A673 (cell line): ENCODE results near the gene THAP4. TPM values are rescaled to one million over a fixed set of nuclear protein-coding genes. Genes with fewer than 3 reads are reported as not detected.

Experiments
- BruUV-seq: library from RNA; stranded (reverse); fragments of 400-500 nt; replicated peaks from 2 replicates; lab custom pipeline; 2021; lab: Mats Ljungman, UMichigan
- CTCF ChIA-PET: fragments of 300-600 bp; sonication (Branson Sonifier 250); formaldehyde crosslinking; loops from one replicate; lab custom pipeline; 2022; ENCODE audit warnings: antibody characterized with exemption; lab: Charles Lee
- POLR2A ChIA-PET: fragments of 300-600 bp; sonication (Branson Sonifier 250); formaldehyde crosslinking; loops from one replicate; lab custom pipeline; 2022; ENCODE audit warnings: antibody characterized with exemption; ENCODE audit not compliant: low non-redundant PET; lab: Charles Lee
- DNase-seq: peaks from one replicate; pipeline ENCODE4 v3.0.0-alpha.2; 2015; ENCODE audit warnings: low spot score
- H3K27ac ChIP-seq: fragments of 200-600 bp; sonication (generic); 2 replicates; pipeline ENCODE4 v1.5.1; 2016; ENCODE audit warnings: mixed run types, low read depth, mild to moderate bottlenecking, mixed read lengths, antibody characterized with exemption, low read length; ENCODE audit not compliant: poor library complexity, severe bottlenecking
- H3K27me3 ChIP-seq: fragments of 200-600 bp; sonication (generic); replicated peaks from 2 replicates; pipeline ENCODE4 v1.6.1; 2017; ENCODE audit warnings: mixed run types, low read depth, mild to moderate bottlenecking, mixed read lengths, antibody characterized with exemption, low read length; ENCODE audit not compliant: insufficient read depth, poor library complexity
- H3K36me3 ChIP-seq: fragments of 200-600 bp; sonication (generic); 2 replicates; pipeline ENCODE4 v1.6.1; 2016; ENCODE audit warnings: mixed run types, mild to moderate bottlenecking, mixed read lengths, antibody characterized with exemption, low read length; ENCODE audit not compliant: insufficient read depth, poor library complexity, severe bottlenecking
- H3K4me1 ChIP-seq: fragments of 200-600 bp; sonication (generic); 2 replicates; pipeline ENCODE4 v1.6.1; 2017; ENCODE audit warnings: mixed run types, mild to moderate bottlenecking, mixed read lengths, antibody characterized with exemption, low read length; ENCODE audit not compliant: insufficient read depth, poor library complexity, severe bottlenecking
- H3K4me3 ChIP-seq: fragments of 200-600 bp; sonication (generic); 2 replicates; pipeline ENCODE4 v1.5.1; 2016; ENCODE audit warnings: low read depth, mixed run types, mild to moderate bottlenecking, mixed read lengths, low read length; ENCODE audit not compliant: poor library complexity, severe bottlenecking
- H3K9me3 ChIP-seq: fragments of 200-600 bp; sonication (generic); 2 replicates; pipeline ENCODE4 v1.6.1; 2016; ENCODE audit warnings: mixed run types, low read depth, mild to moderate bottlenecking, mixed read lengths, antibody characterized with exemption, low read length; ENCODE audit not compliant: poor library complexity, severe bottlenecking
- CTCF ChIP-seq: fragments of 300-800, 200-600 bp; sonication (generic); conservative IDR thresholded peaks from 2 replicates; pipeline ENCODE4 v1.5.1; 2017; ENCODE audit warnings: low read depth, mild to moderate bottlenecking, antibody characterized with exemption, low read length, moderate library complexity, mixed read lengths
- EZH2 ChIP-seq: fragments of 200-600 bp; sonication (generic); IDR thresholded peaks from 2 replicates; pipeline ENCODE4 v1.6.1; 2017; ENCODE audit warnings: borderline replicate concordance, low read depth, mild to moderate bottlenecking, mixed read lengths, antibody characterized with exemption, low read length; ENCODE audit not compliant: poor library complexity, severe bottlenecking
- intact Hi-C: fragments of 100-400 bp; cut with micrococcal nuclease; formaldehyde crosslinking; loops from one replicate; pipeline ENCODE4 v1.10.0; 2022; ENCODE audit not compliant: unreplicated experiment
- total RNA-seq: library from RNA; stranded (reverse); gene quantifications from 2 replicates; pipeline ENCODE4 v1.2.3, GENCODE V29; 2021

THAP4 gene
- total RNA-seq, 1 experiment from 2014 or later, result 82.0 TPM

- POLR2A ChIA-PET, result interaction anchor here (0.6 kb wide), 1 partner anchor 11 kb away, joined by 3 read pairs; no protein-coding TSS in a partner anchor
- Histone ChIP-seq H3K27ac (no peak overlapping the region), H3K36me3 (peaks cover 5% of the 10 kb centered on the region), H3K9me3 (no peaks in the 10 kb centered on the region), H3K4me1 (peaks cover 40% of the 10 kb centered on the region), H3K4me3 (no peak overlapping the region), H3K27me3 (no peaks in the 10 kb centered on the region)
- intact Hi-C loops, result no loop called here
- TF ChIP-seq CTCF (no peak), EZH2 (no peak)
- no TSS peak for BruUV-seq
- CTCF ChIA-PET, result no interaction called here
- DNase-seq, result no peak
Observed at GRCh38 chr2:241616168-241617125, 20.5 kb downstream of the THAP4 start.

- DNase-seq, result no peak
- Histone ChIP-seq H3K36me3 (peaks cover 2% of the 10 kb centered on the region), H3K4me3 (no peak overlapping the region), H3K9me3 (no peaks in the 10 kb centered on the region), H3K27me3 (no peaks in the 10 kb centered on the region), H3K4me1 (peaks cover 43% of the 10 kb centered on the region), H3K27ac (no peak overlapping the region)
- no TSS peak for BruUV-seq
- intact Hi-C loops, result no loop called here
- ChIA-PET CTCF (no interaction called here), POLR2A (interaction anchor here (0.6 kb wide), 1 partner anchor 10 kb away, joined by 3 read pairs; no protein-coding TSS in a partner anchor)
- TF ChIP-seq EZH2 (no peak), CTCF (no peak)
Observed at GRCh38 chr2:241615522-241616052, 21.4 kb downstream of the THAP4 start.

- no peak for DNase-seq
- H3K27ac ChIP-seq, result no peak overlapping the region
- CTCF ChIA-PET, result no interaction called here
- no peaks in the 10 kb centered on the region for H3K9me3 ChIP-seq
- no TSS peak for BruUV-seq
- H3K4me3 ChIP-seq, result no peak overlapping the region
- TF ChIP-seq CTCF (no peak), EZH2 (no peak)
- POLR2A ChIA-PET, result no interaction called here
- H3K27me3 ChIP-seq, result no peaks in the 10 kb centered on the region
- H3K4me1 ChIP-seq, result peaks cover 48% of the 10 kb centered on the region
- intact Hi-C loops, result no loop called here
- H3K36me3 ChIP-seq, result no peaks in the 10 kb centered on the region
Observed at GRCh38 chr2:241615041-241615440, 21.9 kb downstream of the THAP4 start.
